ENCODE measurements around the gene SERPINA1.
"Not testable (repeated sequence)": the region's sequence is repeated elsewhere in the genome, so short reads cannot be mapped to it uniquely, and the experiment has no call there.

SERPINA1 gene

DNA sequence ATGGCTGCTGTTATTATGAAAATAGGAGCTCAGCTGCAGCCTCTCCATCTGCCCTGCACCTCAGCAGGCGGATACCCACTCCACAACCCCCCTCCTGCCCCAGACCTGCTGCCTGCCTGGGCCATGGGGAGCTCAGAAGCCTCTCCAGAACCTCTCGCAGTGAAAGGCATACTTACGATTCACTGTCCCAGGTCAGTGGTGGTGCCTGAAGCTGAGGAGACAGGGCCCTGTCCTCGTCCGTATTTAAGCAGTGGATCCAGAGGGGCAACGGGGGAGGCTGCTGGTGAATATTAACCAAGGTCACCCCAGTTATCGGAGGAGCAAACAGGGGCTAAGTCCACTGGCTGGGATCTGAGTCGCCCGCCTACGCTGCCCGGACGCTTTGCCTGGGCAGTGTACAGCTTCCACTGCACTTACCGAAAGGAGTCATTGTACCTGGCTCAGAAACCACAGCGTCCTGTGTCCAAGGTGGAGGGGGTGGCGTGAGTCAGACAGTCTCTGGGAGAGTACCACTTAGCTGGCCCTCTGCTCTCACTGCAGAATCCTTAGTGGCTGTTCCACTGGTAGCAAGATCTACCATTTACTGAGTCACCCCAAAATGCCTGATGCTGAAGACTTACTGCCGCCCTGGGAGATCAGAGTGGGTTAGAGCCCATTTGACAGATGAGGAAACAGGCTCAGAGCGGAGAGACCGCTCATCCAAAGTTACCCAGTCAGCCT is at the start of gene SERPINA1:
TSS of gene SERPINA1 (minus strand) at position 219 of the 720 bp plus-strand sequence. CDS start 5,365 bp downstream, outside the sequence.
- no peak for DNase-seq

DNA sequence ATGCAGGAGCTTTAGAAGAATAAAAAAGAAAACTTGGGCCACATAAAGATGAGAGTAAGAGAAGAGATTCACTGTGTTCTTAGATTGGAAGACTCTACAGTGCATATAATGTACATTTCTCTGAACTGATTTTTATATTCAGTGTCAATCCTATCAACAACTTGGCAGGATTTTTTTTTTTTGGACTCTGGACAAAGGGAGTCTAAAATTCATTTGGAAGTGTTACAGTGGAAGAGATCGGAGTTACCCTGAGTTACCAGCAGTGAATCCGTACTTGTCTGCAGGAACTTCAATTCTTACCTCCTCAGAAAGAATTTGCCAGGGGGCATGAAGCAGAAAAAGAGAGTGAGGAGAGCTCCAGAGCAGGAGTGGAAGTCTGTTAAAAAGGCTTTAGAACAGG is 40.2 kb upstream of the SERPINA1 start:
- DNase-seq: no peak

DNA sequence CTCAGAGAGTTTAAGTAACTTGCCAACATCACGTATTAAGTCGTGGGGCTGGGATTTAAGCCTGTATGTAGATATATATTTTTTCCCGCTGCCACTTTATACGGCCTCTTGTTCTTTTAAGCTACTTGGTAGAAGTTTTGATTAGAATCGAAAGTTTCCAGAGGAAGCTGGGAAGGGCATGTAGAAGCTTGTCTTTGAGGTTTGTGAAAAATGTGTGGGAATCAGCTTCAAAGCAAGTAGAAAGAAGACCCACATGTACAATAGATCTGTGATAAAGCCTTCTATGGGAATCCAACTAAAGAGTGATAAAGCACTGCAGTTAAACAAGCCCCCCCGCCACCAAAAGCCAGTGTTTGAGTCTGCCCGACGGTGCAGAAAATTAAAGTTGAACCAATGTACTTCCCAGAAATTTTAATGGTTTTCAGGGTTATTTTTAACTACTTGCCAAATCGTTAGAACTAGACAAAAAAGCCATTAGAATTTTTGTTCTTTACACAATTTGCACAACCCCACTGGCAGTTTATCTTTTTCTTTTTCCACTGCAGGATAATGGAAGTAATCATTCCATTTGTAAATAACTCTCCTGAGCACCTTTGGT is 38.7 kb upstream of the SERPINA1 start:
- DNase-seq: no peak

GRCh38 chr14:94426526-94426925 is 38.1 kb upstream of the SERPINA1 start:
- DNase-seq: no peak

- no peak for DNase-seq
Measured at GRCh38 chr14:94424371-94424770, 36.0 kb upstream of the SERPINA1 start.

- DNase-seq: peak in 8 of 14 donors; percentile 4 to 33 (median 15)
Measured at GRCh38 chr14:94423453-94424056, 35.2 kb upstream of the SERPINA1 start.

GRCh38 chr14:94421316-94421715 is 32.9 kb upstream of the SERPINA1 start:
- DNase-seq: no peak

DNA sequence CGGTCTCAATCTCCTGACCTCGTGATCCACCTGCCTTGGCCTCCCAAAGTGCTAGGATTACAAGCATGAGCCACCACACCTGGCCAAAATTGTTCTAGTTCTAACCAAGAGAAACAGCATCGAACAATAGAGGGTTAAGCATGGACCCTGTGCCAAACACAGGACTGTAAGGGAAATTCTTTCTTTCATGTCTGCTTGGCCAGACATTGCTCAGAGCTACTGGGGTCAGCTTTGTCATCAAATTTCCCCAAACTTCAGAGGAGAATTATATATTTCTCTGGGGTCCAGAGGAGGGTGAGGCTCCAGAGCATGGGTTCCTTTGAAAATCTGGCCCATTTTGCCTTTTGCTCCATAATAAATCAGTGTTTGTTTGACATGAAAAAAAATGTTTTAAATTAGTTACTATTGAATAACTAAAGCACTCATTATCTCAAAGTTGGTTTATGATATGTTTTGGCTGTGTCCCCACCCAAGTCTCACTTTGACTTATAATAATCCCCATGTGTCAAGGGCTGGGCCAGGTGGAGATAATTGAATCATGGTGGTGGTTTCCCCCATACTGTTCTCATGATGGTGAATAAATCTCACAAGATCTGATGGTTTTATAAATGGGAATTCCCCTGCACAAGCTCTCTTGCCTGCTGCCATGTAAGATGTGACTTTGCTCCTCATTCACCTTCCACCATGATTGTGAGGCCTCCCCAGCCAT is 29.2 kb upstream of the SERPINA1 start:
- DNase-seq: not testable (repeated sequence)

GRCh38 chr14:94412671-94413638 is 24.6 kb upstream of the SERPINA1 start:
- DNase-seq: no peak

GRCh38 chr14:94411638-94412037 is 23.2 kb upstream of the SERPINA1 start:
- no peak for DNase-seq

DNA sequence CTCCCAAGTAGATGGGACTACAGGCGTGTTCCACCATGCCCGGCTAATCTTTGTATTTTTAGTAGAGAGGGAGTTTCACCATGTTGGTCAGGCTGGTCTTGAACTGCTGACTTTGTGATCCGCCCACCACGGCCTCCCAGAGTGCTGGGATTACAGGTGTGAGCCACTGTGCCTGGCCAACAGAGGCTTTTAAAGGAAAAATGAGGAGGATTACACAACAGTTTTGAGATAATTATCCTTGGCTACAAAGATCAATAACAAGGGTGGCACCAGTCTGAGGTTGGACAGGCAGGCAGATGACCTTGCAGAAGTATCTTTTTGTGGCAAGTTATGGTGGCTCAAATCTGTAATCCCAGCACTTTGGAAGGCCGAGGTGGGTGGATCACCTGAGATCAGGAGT is 21.0 kb upstream of the SERPINA1 start:
- not testable (repeated sequence) for DNase-seq

GRCh38 chr14:94408546-94409095 is 20.2 kb upstream of the SERPINA1 start:
- no peak for DNase-seq

DNA sequence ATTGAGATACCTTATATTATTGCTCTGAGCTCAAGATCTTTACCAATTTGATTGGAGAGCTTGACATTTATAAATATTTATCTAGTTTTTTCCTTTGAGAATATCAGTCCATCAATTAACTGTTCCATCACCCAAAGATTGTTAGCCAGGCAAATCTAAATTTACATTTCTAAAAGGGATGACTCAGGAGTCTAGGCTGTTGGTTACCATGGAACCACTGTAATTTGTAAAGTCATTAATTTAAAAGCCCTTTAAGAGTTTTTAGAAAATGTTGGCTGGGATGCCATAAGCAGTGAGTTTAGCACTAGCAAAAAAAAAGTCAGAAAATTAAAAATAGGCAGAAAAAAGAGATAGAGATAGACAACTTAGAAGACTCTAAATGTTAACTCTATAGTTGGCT is 19.5 kb upstream of the SERPINA1 start:
- DNase-seq: no peak

- no peak for DNase-seq
Measured at GRCh38 chr14:94406910-94407309, 18.5 kb upstream of the SERPINA1 start.

GRCh38 chr14:94405486-94405885 is 17.1 kb upstream of the SERPINA1 start:
- DNase-seq: no peak

GRCh38 chr14:94404561-94404960 is 16.2 kb upstream of the SERPINA1 start:
- DNase-seq: no peak

DNA sequence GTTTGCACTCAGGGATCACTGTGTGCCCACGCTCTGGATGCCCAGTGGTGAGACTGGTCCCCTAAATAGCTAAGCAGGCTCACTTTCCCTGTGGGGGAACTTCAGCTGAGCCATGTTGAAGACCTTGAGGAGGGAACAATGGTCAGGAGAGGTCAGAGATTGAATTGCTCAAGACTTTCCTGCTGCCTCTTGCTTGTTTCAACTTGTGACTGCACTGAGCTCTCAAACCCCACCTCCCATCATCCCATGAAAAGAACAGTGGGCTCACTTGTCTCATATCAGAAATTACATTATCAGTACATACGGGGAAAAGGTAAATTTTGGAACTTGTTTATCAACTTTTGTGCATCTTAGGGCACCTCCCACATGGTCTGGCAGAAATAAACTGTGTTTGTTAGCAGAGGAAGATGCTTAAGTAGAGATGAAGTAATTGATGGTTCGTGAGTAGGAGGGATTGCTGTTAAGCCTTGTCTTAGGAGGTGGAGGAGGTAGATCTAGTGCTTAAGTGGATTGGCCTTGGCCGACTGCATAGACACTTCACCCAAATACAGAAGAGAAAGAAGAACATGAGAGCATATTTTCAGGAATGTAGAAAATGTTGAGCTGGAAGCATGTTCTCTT is 15.0 kb upstream of the SERPINA1 start:
- no peak for DNase-seq

DNA sequence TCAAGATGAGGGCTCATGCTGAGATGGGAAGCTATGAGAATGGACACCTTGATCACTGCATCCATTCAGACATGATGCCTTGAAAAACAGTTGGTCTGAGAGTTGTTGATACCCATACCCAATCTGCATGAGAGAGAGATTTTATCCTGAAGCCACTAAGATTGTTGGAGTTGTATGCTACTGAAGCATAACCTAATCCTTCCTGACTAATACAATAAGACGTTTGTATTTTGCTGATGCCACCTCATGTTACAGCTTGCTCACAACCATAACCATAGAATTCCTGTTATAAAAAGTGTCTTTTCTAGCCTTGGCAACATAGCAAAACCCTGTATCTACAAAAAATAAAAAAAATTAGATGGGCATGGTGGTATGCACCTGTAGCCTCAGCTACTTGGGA is 12.7 kb upstream of the SERPINA1 start:
- no peak for DNase-seq

DNA sequence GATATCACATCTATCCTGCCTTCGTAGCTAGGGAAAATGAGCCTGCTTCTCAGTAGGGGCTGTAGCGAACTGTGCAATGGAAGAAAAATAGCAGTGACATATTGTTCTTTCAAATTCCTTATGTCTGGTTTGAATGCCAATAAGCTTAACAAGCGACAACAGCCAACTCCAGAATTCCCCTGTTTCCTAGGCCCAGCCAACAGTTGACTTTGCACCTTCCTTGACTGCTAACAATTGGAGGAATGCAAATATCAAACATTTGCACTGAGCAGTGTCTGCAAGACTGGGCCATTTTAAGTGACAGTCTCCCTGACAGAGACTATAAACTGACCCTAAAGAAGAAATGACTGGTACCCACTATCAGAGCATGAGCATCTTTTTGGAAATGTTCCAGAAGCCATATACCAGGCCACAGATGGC is 12.0 kb upstream of the SERPINA1 start:
- DNase-seq: no peak

DNA sequence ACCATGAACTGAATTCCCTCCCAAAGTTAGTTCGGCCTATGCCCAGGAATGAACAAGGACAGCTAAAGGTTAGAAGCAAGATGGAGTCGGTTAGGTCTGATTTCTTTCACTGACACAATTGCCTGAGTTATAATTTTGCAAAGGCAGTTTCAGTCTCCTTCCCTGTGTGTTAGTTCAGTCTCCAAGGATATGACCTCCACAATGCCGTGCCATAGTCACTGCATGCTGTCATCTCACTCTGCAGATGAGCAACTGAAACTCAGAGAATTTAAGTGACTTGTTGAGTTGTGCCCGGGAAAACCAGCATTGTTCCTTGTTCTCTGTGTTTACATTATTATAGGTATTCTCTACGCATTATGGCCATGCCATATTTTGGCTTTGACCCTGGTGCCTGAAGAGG is 10.1 kb upstream of the SERPINA1 start:
- no peak for DNase-seq

DNA sequence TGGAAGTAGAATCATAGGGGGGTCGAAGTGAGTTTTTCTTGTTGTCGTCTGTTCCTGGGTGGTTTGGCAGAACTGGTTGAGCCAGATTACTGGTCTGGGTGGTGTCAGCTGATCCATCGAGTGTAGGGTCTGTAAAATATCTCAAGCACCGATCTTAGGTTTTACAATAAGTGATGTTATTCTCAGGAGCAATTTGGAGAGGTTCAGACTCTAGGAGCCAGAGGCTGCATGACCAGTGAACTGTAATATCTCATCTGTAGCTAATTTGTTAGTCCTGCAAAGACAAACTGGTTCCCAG is 9.7 kb upstream of the SERPINA1 start:
- DNase-seq: no peak
